HepG2 (cell line): Measurements from ENCODE around the gene KIF26B. TPM values are rescaled to one million over a fixed set of nuclear protein-coding genes. Genes with fewer than 3 reads are reported as not detected.

Experiments used
- ATAC-seq: fragments of 200-7000 bp; cut with Tn5 transposase; 3 replicates; pipeline ENCODE4 v1.9.1; 2020; ENCODE audit warnings: mild to moderate bottlenecking, moderate library complexity
- BruUV-seq: library from RNA; stranded (reverse); fragments of 400-500 nt; replicated peaks from 2 replicates; lab custom pipeline; 2021; lab: Mats Ljungman, UMichigan
- CTCF ChIA-PET: fragments of 300-600 bp; formaldehyde crosslinking; extraction: SDS; loops from one replicate; lab custom pipeline; 2021; ENCODE audit warnings: low total read pairs, inconsistent platforms, low intra/inter-chr PET ratio; lab: Yijun Ruan, JAX
- POLR2A ChIA-PET: fragments of 350-600 bp; sonication (Branson Sonifier 250); formaldehyde crosslinking; loops from one replicate; lab custom pipeline; 2020; ENCODE audit warnings: antibody characterized with exemption, inconsistent platforms; lab: Yijun Ruan, JAX
- DNase-seq: peaks from one replicate; pipeline ENCODE4 v3.0.0-alpha.2; 2015; ENCODE audit warnings: low spot score
- FAIRE-seq: peaks from 3 replicates; lab custom pipeline; 2011; peaks lifted over from hg19 to GRCh38; lab: Jason Lieb, UNC
- H2AFZ ChIP-seq: one replicate; pipeline ENCODE4 v1.6.1; 2011; ENCODE audit warnings: low read length, inconsistent platforms
- H3K27ac ChIP-seq: fragments of 300-600 bp; 3 replicates; pipeline ENCODE4 v1.8.0; 2011; ENCODE audit warnings: mixed run types, mild to moderate bottlenecking, mixed read lengths, low read length, inconsistent platforms; ENCODE audit not compliant: insufficient read depth; ENCODE audit errors: extremely low read length
- H3K27me3 ChIP-seq, 2 experiments: fragments of 200-600 bp in 1 of 2; 2 replicates in 1 of 2; 3 replicates in 1 of 2; pipeline versions ENCODE4 v1.6.0 to v1.8.0; 2011; ENCODE audit warnings: low read length in 2 of 2, mild to moderate bottlenecking in 2 of 2, moderate library complexity in 2 of 2, inconsistent platforms in 1 of 2; ENCODE audit not compliant: insufficient read depth in 2 of 2, control insufficient read depth in 1 of 2
- H3K36me3 ChIP-seq, 2 experiments: fragments of 200-600 bp in 1 of 2; replicated peaks in 1 of 2; 2 replicates in 1 of 2; 3 replicates in 1 of 2; pipeline versions ENCODE4 v1.5.1 to v1.8.0; 2011; ENCODE audit warnings: low read length in 2 of 2, inconsistent platforms in 1 of 2; ENCODE audit not compliant: insufficient read depth in 2 of 2, control insufficient read depth in 1 of 2
- H3K4me1 ChIP-seq: 2 replicates; pipeline ENCODE4 v1.5.1; 2012; ENCODE audit warnings: low read length, inconsistent platforms; ENCODE audit not compliant: insufficient read depth
- H3K4me2 ChIP-seq: 2 replicates; pipeline ENCODE4 v1.6.0; 2011; ENCODE audit warnings: low read depth, low read length, inconsistent platforms
- H3K4me3 ChIP-seq, 3 experiments: fragments of 200-600 bp in 1 of 3; sonication (generic), shearing (Covaris generic) in 1 of 3; replicated peaks in 1 of 3; 2 replicates each; pipeline ENCODE4 v1.5.1; 2011 to 2016; ENCODE audit warnings: low read length in 3 of 3, inconsistent platforms in 2 of 3, low read depth in 2 of 3, mild to moderate bottlenecking in 2 of 3, control low read depth in 1 of 3, mixed read lengths in 1 of 3; ENCODE audit not compliant: insufficient read depth in 1 of 3
- H3K79me2 ChIP-seq: one replicate; pipeline ENCODE4 v1.6.1; 2011; ENCODE audit warnings: low read length, inconsistent platforms; ENCODE audit not compliant: insufficient read depth
- H3K9ac ChIP-seq: 2 replicates; pipeline ENCODE4 v1.6.0; 2011; ENCODE audit warnings: mild to moderate bottlenecking, low read depth, low read length, inconsistent platforms; ENCODE audit not compliant: insufficient read depth
- H3K9me3 ChIP-seq: 2 replicates; pipeline ENCODE4 v1.5.1; 2012; ENCODE audit warnings: mild to moderate bottlenecking, low read length
- H4K20me1 ChIP-seq: 2 replicates; pipeline ENCODE4 v1.6.0; 2011; ENCODE audit warnings: inconsistent platforms, mild to moderate bottlenecking, low read length, moderate library complexity; ENCODE audit not compliant: insufficient read depth
- ATF1 ChIP-seq: IDR thresholded peaks from 2 replicates; pipeline ENCODE4 v1.6.1; 2016; ENCODE audit warnings: mild to moderate bottlenecking, control low read depth
- CEBPB ChIP-seq: IDR thresholded peaks from 2 replicates; pipeline ENCODE4 v1.6.1; 2011; ENCODE audit warnings: low read depth, low read length, improper control_type of control experiment, borderline replicate concordance
- CREB1 ChIP-seq, 2 experiments: fragments of 450-650 bp in 1 of 2; IDR thresholded peaks; 2 replicates each; pipeline ENCODE4 v1.6.1; 2016 to 2017; ENCODE audit warnings: control low read depth in 1 of 2, mild to moderate bottlenecking in 1 of 2, missing compliant biosample characterization in 1 of 2, missing genetic modification characterization in 1 of 2
- NR3C1 ChIP-seq: sonication (generic); formaldehyde crosslinking; IDR thresholded peaks from 2 replicates; pipeline ENCODE4 v1.4.0; 2020; ENCODE audit warnings: missing genetic modification reagents
- WGBS: methylation state at CpG from one replicate; pipeline ENCODE4 v1.1.6; 2017; ENCODE audit warnings: low lambda C conversion rate; 5-methylcytosine and 5-hydroxymethylcytosine counted together
- in situ Hi-C: cut with HindIII; loops from 2 replicates; pipeline ENCODE4 v1.10.0; 2017; ENCODE audit warnings: low pct_unique_long_range_greater_than_20kb; ENCODE audit not compliant: extremely low pct_ligation_motif_present
- intact Hi-C: fragments of 100-400 bp; cut with micrococcal nuclease; formaldehyde crosslinking; loops from one replicate; pipeline ENCODE4 v1.10.0; 2022; ENCODE audit not compliant: unreplicated experiment
- polyA plus RNA-seq, 8 experiments: library from polyadenylated mRNA; depleted of rRNA in 3 of 8; stranded (reverse) in 7 of 8; unstranded in 1 of 8; fragments of >200 nt; fragmentation: Illumina TruSeq in 4 of 8; extraction: Trizol in 4 of 8; gene quantifications; 2 replicates each; pipeline versions ENCODE4 v1.2.1 to v1.2.3, GENCODE V29; 2011 to 2016; ENCODE audit warnings: low read depth in 4 of 8, missing spikeins in 1 of 8, mixed read lengths in 1 of 8; ENCODE audit not compliant: insufficient read depth in 1 of 8
- total RNA-seq, 5 experiments: library from RNA; depleted of rRNA; stranded (reverse); fragments of >200 nt; fragmentation: Illumina TruSeq; extraction: Trizol; gene quantifications; 2 replicates each; pipeline ENCODE4 v1.2.3, GENCODE V29; 2016; ENCODE audit warnings: low read depth in 1 of 5

The KIF26B gene
- total and polyA plus RNA-seq, 2 of the 13 experiments (the other 11 are each of a cell fraction or from before 2014, with no cell fraction given) = 0.08 to 0.09 TPM

GRCh38 chr1:245715291-245715701 is 560.5 kb downstream of the KIF26B start:
- CTCF ChIA-PET = no interaction called here
- no peak overlapping the region for H3K4me3 ChIP-seq
- no peak overlapping the region for H3K9ac ChIP-seq
- no peak for TF ChIP-seq NR3C1 (CRISPR knock-in tag)
- 0 out of 2 replicates have a peak, but pooled peaks have one; percentile 14 for TF ChIP-seq CREB1 (IDR thresholded peaks at IDR 0.05)
- no peak for TF ChIP-seq CREB1 (CRISPR knock-in tag; IDR thresholded peaks at IDR 0.05)
- H3K27ac ChIP-seq = no peak overlapping the region
- in situ Hi-C loops = no loop called here
- no peaks in the 10 kb centered on the region; the same call in 1 of the 2 replicates for H3K4me1 ChIP-seq
- no peak overlapping the region for H3K4me2 ChIP-seq
- no peaks in the 10 kb centered on the region for H4K20me1 ChIP-seq
- no peak overlapping the region for H2AFZ ChIP-seq
- H3K36me3 ChIP-seq = no peaks in the 10 kb centered on the region
- no TSS peak for BruUV-seq
- no peaks in the 10 kb centered on the region for H3K79me2 ChIP-seq
- no peak for FAIRE-seq
- DNase-seq = no peak
- 13% methylated on average over 5 of the region's 9 CpGs for WGBS
- ATAC-seq = no peak; the same call in 2 of the 3 replicates
- H3K27me3 ChIP-seq = no peaks in the 10 kb centered on the region
- intact Hi-C loops = no loop called here
- no peaks in the 10 kb centered on the region for H3K9me3 ChIP-seq
- POLR2A ChIA-PET = no interaction called here

GRCh38 chr1:245715970-245716369 is 561.2 kb downstream of the KIF26B start:
- POLR2A ChIA-PET = no interaction called here
- no TSS peak for BruUV-seq
- intact Hi-C loops = no loop called here

More at GRCh38 chr1:245715970-245716369, 561.2 kb downstream of the KIF26B start:
- Histone ChIP-seq H3K36me3 (no peaks in the 10 kb centered on the region), H3K4me1 (no peaks in the 10 kb centered on the region; the same call in 1 of the 2 replicates), H3K9ac (no peak overlapping the region), H4K20me1 (no peaks in the 10 kb centered on the region), H3K79me2 (no peaks in the 10 kb centered on the region), H3K4me3 (no peak overlapping the region), H3K9me3 (no peaks in the 10 kb centered on the region), H2AFZ (no peak overlapping the region), H3K27me3 (no peaks in the 10 kb centered on the region), H3K4me2 (no peak overlapping the region), H3K27ac (no peak overlapping the region)
- in situ Hi-C loops = no loop called here
- FAIRE-seq = no peak
- 0% methylated on average over 1 of the region's 1 CpG for WGBS
- DNase-seq = peak; percentile 43
- TF ChIP-seq ATF1 = no peak
- TF ChIP-seq CEBPB = peak; percentile 42; the same call in 1 of the 2 replicates
- peak; percentile 35 for ATAC-seq
- CTCF ChIA-PET = no interaction called here
